GM12878 (cell line): ENCODE data around the gene MAVS.

Experiments used
- PML ChIP-seq: IDR thresholded peaks from 2 replicates; pipeline ENCODE4 v1.6.1; 2012; ENCODE audit warnings: low read length, inconsistent platforms
- POLR2A ChIP-seq: IDR thresholded peaks from 2 replicates; pipeline ENCODE4 v1.6.1; 2011; ENCODE audit warnings: low read depth, mild to moderate bottlenecking, low read length
- POLR2AphosphoS5 ChIP-seq: IDR thresholded peaks from 2 replicates; pipeline ENCODE4 v1.6.1; 2011; ENCODE audit warnings: mild to moderate bottlenecking, low read length, inconsistent platforms
- RELA ChIP-seq: fragments of 450-650 bp; IDR thresholded peaks from 2 replicates; pipeline ENCODE4 v1.8.0; 2014; ENCODE audit warnings: borderline replicate concordance; ENCODE audit not compliant: partially characterized antibody
- SMARCA5 ChIP-seq: fragments of 450-650 bp; IDR thresholded peaks from 2 replicates; pipeline ENCODE4 v1.6.1; 2017; ENCODE audit warnings: mild to moderate bottlenecking
- SRF ChIP-seq, 2 experiments: IDR thresholded peaks; 2 replicates each; pipeline ENCODE4 v1.6.1; 2011; ENCODE audit warnings: low read depth in 2 of 2, low read length in 2 of 2, mild to moderate bottlenecking in 1 of 2, moderate library complexity in 1 of 2
- TAF1 ChIP-seq: IDR thresholded peaks from 2 replicates; pipeline ENCODE4 v1.6.1; 2011; ENCODE audit warnings: mild to moderate bottlenecking, low read depth, low read length, borderline replicate concordance
- TCF7 ChIP-seq: IDR thresholded peaks from 2 replicates; pipeline ENCODE4 v1.6.1; 2014; ENCODE audit warnings: antibody characterized with exemption, borderline replicate concordance
- YY1 ChIP-seq: IDR thresholded peaks from 2 replicates; pipeline ENCODE4 v1.6.1; 2011; ENCODE audit warnings: low read depth, mild to moderate bottlenecking, low read length
- ZSCAN29 ChIP-seq: fragments of 450-650 bp; IDR thresholded peaks from 2 replicates; pipeline ENCODE4 v1.6.1; 2017; ENCODE audit warnings: mild to moderate bottlenecking, moderate library complexity
- TF ChIP-seq, protein P1 (sequence below), 3 experiments: IDR thresholded peaks in 2 of 3; conservative IDR thresholded peaks in 1 of 3; 2 replicates each; pipeline ENCODE4 v1.5.1; 2011; ENCODE audit warnings: low read depth in 3 of 3, low read length in 3 of 3, mild to moderate bottlenecking in 3 of 3, control low read depth in 2 of 3, moderate library complexity in 2 of 3, inconsistent platforms in 1 of 3, mixed read lengths in 1 of 3; ENCODE audit not compliant: control insufficient read depth in 2 of 3, insufficient read depth in 1 of 3; ENCODE audit errors: extremely low read depth in 1 of 3
- TF ChIP-seq, protein P2 (sequence below): IDR thresholded peaks from 2 replicates; pipeline ENCODE4 v1.6.1; 2012; ENCODE audit warnings: low read length, inconsistent platforms
- TF ChIP-seq, protein P3 (sequence below): IDR thresholded peaks from 2 replicates; pipeline ENCODE4 v1.6.1; 2011; ENCODE audit warnings: mild to moderate bottlenecking, low read depth, low read length, moderate library complexity; ENCODE audit not compliant: insufficient replicate concordance
- TF ChIP-seq, protein P4 (sequence below): IDR thresholded peaks from 2 replicates; pipeline ENCODE4 v1.6.1; 2011; ENCODE audit warnings: borderline replicate concordance, low read depth, mild to moderate bottlenecking, moderate library complexity, mixed read lengths, low read length; ENCODE audit not compliant: insufficient read depth; ENCODE audit errors: extremely low read length

DNA sequence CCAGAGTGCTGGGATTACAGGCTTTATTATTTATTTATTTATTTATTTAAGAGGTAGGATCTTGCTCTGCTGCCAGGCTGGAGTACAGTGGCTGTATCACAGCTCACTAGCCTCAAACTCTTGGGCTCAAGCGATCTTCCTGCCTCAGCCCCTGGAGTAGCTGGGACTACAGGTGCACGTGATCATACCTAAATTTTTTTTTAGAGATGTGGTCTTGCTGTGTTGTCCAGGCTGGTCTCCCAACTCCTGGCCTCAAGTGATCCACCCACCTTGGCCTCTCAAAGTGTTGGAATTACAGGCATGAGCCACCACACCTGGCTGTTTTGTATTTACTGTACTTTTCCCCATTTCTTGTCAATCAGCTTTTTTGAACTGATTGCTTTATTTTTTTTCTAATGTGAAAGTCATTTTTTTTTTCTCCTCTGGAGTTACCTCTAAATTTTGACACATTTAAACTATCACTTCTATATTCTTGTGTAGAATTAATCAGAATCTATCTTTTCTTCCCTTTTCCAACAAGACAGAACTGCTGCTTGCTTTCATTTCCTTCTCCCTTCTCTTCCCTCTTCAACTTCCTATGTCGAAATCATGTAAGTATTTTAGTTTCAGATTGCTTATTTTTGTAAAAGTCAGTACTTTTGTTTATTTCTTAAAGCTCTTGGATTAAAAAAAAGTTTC, 54.5 kb downstream of the MAVS start:
- TF ChIP-seq ZSCAN29, result no peak
- no peak for TF ChIP-seq PML
- TF ChIP-seq, protein P1, sequence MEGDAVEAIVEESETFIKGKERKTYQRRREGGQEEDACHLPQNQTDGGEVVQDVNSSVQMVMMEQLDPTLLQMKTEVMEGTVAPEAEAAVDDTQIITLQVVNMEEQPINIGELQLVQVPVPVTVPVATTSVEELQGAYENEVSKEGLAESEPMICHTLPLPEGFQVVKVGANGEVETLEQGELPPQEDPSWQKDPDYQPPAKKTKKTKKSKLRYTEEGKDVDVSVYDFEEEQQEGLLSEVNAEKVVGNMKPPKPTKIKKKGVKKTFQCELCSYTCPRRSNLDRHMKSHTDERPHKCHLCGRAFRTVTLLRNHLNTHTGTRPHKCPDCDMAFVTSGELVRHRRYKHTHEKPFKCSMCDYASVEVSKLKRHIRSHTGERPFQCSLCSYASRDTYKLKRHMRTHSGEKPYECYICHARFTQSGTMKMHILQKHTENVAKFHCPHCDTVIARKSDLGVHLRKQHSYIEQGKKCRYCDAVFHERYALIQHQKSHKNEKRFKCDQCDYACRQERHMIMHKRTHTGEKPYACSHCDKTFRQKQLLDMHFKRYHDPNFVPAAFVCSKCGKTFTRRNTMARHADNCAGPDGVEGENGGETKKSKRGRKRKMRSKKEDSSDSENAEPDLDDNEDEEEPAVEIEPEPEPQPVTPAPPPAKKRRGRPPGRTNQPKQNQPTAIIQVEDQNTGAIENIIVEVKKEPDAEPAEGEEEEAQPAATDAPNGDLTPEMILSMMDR (IDR thresholded peaks at IDR 0.05 in 2 of 3, conservative IDR thresholded peaks at IDR 0.05 in 1 of 3; ENCODE audit: control insufficient read depth in 2 of 3, extremely low read depth in 1 of 3, insufficient read depth in 1 of 3, low read depth in 3 of 3, low read length in 3 of 3), result no peak
- no peak for TF ChIP-seq TCF7
- TF ChIP-seq SMARCA5, result no peak
- TF ChIP-seq RELA, result no peak
- TF ChIP-seq SRF (IDR thresholded peaks at IDR 0.05; ENCODE audit: low read depth in 2 of 2, low read length in 2 of 2), result no peak
- no peak for TF ChIP-seq TAF1
- no peak for TF ChIP-seq YY1
- TF ChIP-seq POLR2A, result no peak
- TF ChIP-seq, protein P2, sequence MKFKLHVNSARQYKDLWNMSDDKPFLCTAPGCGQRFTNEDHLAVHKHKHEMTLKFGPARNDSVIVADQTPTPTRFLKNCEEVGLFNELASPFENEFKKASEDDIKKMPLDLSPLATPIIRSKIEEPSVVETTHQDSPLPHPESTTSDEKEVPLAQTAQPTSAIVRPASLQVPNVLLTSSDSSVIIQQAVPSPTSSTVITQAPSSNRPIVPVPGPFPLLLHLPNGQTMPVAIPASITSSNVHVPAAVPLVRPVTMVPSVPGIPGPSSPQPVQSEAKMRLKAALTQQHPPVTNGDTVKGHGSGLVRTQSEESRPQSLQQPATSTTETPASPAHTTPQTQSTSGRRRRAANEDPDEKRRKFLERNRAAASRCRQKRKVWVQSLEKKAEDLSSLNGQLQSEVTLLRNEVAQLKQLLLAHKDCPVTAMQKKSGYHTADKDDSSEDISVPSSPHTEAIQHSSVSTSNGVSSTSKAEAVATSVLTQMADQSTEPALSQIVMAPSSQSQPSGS, result no peak
- TF ChIP-seq, protein P3, sequence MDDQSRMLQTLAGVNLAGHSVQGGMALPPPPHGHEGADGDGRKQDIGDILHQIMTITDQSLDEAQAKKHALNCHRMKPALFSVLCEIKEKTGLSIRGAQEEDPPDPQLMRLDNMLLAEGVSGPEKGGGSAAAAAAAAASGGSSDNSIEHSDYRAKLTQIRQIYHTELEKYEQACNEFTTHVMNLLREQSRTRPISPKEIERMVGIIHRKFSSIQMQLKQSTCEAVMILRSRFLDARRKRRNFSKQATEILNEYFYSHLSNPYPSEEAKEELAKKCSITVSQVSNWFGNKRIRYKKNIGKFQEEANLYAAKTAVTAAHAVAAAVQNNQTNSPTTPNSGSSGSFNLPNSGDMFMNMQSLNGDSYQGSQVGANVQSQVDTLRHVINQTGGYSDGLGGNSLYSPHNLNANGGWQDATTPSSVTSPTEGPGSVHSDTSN, result no peak
- TF ChIP-seq, protein P4, sequence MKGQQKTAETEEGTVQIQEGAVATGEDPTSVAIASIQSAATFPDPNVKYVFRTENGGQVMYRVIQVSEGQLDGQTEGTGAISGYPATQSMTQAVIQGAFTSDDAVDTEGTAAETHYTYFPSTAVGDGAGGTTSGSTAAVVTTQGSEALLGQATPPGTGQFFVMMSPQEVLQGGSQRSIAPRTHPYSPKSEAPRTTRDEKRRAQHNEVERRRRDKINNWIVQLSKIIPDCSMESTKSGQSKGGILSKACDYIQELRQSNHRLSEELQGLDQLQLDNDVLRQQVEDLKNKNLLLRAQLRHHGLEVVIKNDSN, result no peak
- TF ChIP-seq POLR2AphosphoS5, result no peak
